Measurements from ENCODE around the gene AP4B1.

GRCh38 chr1:113917400-113918082, 12.9 kb upstream of the AP4B1 start:
- no peak for TF ChIP-seq CTCF (IDR thresholded peaks at IDR 0.05)
- no peak for TF ChIP-seq ZFX (IDR thresholded peaks at IDR 0.05; ENCODE audit: borderline replicate concordance)

All from 22Rv1 (cell line).